Epithelial cell of proximal tubule (primary cell): ENCODE data around the gene FZD1. TPM values are rescaled to one million over a fixed set of nuclear protein-coding genes. Genes with fewer than 3 reads are reported as not detected.

Experiments
- DNase-seq: peaks from one replicate; pipeline ENCODE4 v3.0.0-alpha.2; 2011; ENCODE audit warnings: low read depth
- H3K4me3 ChIP-seq: 2 replicates; pipeline ENCODE4 v1.5.1; 2011; ENCODE audit warnings: low read depth, mild to moderate bottlenecking, low read length
- CTCF ChIP-seq: conservative IDR thresholded peaks from 2 replicates; pipeline ENCODE4 v1.5.1; 2012; ENCODE audit warnings: low read depth, mild to moderate bottlenecking, low read length
- total RNA-seq: library from RNA; depleted of rRNA; stranded (reverse); fragments of >200 nt; gene quantifications from 2 replicates; pipeline ENCODE4 v1.2.3, GENCODE V29; 2015

The FZD1 gene
- 4.7 and 5.9 TPM in 2 replicates for total RNA-seq

GRCh38 chr7:91264046-91264923 lies at the start of gene FZD1:
Gene FZD1, plus strand, starts transcription at chr7:91264433. Its CDS starts 448 bp downstream, at chr7:91264881.
- peak; percentile 79 for DNase-seq
- no peak for TF ChIP-seq CTCF
- H3K4me3 ChIP-seq: peak within 1 kb of the TSS; percentile 79

GRCh38 chr7:91226411-91226810 lies 37.8 kb upstream of the FZD1 start:
- no peak for DNase-seq
- TF ChIP-seq CTCF: no peak
- H3K4me3 ChIP-seq: no peak overlapping the region

DNA sequence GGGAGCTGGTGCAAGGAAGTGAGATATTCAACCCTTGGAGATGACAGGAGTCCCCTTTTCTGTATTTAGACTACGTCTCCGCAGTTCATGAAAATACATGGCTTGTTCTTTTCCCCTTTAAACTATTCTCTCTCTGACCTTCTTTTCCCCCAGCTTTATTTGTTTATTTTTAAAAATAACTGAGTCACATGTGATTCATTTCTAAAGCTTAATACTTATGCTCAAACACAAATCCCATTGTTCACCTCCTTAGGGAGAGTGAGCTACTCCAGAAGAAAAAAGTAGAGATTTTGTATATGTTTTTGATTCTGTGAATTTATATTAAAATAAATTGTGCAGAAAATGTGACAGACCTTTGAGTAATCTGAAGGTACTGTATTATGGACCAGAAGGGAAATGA lies 35.9 kb upstream of the FZD1 start:
- H3K4me3 ChIP-seq: no peak overlapping the region
- DNase-seq: no peak

DNA sequence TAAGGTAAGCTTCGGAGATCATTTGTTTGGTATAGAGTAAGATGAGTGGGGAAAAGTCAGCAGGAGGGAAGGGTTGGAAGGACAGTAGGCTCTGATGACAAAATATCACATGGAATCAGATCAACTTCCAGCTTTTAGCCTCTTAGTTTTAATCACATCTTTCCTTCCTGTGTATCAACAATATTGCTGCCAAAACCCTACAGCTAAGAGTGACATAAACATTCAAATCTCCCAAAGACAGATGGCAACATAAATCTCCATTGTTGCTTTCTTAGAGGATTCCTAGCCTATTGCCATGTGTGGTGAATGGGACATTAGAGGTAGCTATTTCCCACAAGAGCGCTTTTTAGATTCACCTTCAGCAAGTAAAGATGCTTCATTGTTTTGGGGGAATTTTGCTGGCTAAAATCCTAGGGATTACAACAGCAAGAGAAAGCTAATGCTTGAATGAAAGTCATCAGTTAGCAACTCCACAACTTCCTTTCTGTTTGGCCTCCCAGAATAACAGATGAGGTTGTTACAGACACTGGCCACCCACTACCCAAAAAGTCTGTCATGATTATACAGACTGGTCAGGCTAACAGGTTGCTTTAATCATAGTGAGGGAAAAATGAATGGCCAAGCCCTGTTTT lies 35.2 kb upstream of the FZD1 start:
- no peak overlapping the region for H3K4me3 ChIP-seq
- DNase-seq: no peak
- TF ChIP-seq CTCF: no peak

More for the DNA sequence above, 35.9 kb upstream of the FZD1 start:
- TF ChIP-seq CTCF: no peak

- H3K4me3 ChIP-seq: no peak overlapping the region
- no peak for TF ChIP-seq CTCF
- no peak for DNase-seq
These were observed 34.1 kb upstream of the FZD1 start for GRCh38 chr7:91230100-91230499.

DNA sequence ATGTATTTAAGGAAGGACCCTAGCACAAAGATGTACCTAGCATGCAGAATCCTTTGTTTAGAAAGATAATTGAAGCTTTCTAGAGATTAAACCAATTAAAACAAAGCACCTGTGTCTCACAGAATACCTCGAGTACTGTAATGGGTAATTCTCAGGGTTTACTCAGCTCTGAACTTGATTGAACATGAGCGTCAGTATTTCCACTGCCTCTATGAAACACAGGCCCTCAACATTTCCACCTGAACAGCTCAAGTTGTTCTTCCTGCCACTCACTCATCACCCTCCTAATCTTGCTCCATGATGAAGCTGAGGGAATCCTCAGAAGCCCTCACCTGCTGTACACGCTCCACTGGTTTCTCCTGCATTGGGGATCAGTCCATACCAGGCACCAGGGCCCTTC lies 33.7 kb upstream of the FZD1 start:
- no peak for TF ChIP-seq CTCF
- DNase-seq: no peak
- no peak overlapping the region for H3K4me3 ChIP-seq

DNA sequence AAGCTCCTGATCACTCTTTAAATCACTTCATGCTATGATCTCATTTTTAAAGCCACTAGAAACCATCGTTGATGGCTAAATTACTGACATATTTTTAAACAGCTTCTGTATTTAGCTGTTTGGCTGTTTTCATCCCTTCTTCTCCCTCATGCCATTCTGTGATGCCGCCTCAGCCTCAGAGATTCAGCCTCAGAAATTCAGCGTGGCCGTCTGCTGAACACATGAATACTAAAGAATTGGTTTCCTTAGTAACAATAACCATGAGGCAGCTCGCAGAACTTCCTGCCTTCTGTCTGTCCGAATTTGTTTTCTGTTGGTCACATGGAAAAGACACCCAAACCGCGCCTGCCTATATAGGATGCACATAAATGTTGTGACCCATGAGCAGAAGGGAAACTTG lies 31.0 kb upstream of the FZD1 start:
- TF ChIP-seq CTCF: no peak
- DNase-seq: no peak
- no peak overlapping the region for H3K4me3 ChIP-seq
